Erythroblast (primary cell): Measurements from ENCODE around the gene LGALSL.

Experiments used
- DNase-seq, 2 experiments: peaks; one replicate each; lab custom pipeline; 2025; lab: John Stamatoyannopoulos, UW
- GATA1 ChIP-seq: IDR thresholded peaks from 2 replicates; pipeline ENCODE4 v1.6.1; 2011; ENCODE audit warnings: low read depth, mild to moderate bottlenecking, control low read depth, low read length, moderate library complexity
- POLR2A ChIP-seq: IDR thresholded peaks from 2 replicates; pipeline ENCODE4 v1.6.1; 2011; ENCODE audit warnings: mild to moderate bottlenecking, low read length

The LGALSL gene

GRCh38 chr2:64455545-64455944 is 1.6 kb downstream of the LGALSL start:
- TF ChIP-seq GATA1 (no peak), POLR2A (no peak)
- DNase-seq, result no peak

GRCh38 chr2:64456293-64456692 is 2.3 kb downstream of the LGALSL start:
- TF ChIP-seq GATA1 (no peak), POLR2A (no peak)
- no peak for DNase-seq

GRCh38 chr2:64457524-64457923 is 3.6 kb downstream of the LGALSL start:
- no peak for DNase-seq
- no peak for TF ChIP-seq POLR2A
- TF ChIP-seq GATA1, result no peak

GRCh38 chr2:64459575-64459974 is 5.6 kb downstream of the LGALSL start:
- TF ChIP-seq POLR2A, result no peak
- no peak for TF ChIP-seq GATA1
- no peak for DNase-seq

GRCh38 chr2:64460330-64460729 is 6.4 kb downstream of the LGALSL start:
- DNase-seq, result no peak
- TF ChIP-seq POLR2A (no peak), GATA1 (no peak)

- no peak for TF ChIP-seq GATA1
- TF ChIP-seq POLR2A, result no peak
- DNase-seq, result no peak
Observed at GRCh38 chr2:64461271-64462058, 7.5 kb downstream of the LGALSL start.

GRCh38 chr2:64462171-64462570 is 8.2 kb downstream of the LGALSL start:
- DNase-seq, result no peak
- TF ChIP-seq GATA1, result no peak
- TF ChIP-seq POLR2A, result no peak

- no peak for TF ChIP-seq POLR2A
- TF ChIP-seq GATA1, result no peak
- DNase-seq, result no peak
Observed at GRCh38 chr2:64462940-64463700, 9.2 kb downstream of the LGALSL start.

- DNase-seq, result no peak
- TF ChIP-seq GATA1, result no peak
- no peak for TF ChIP-seq POLR2A
Observed at GRCh38 chr2:64463781-64464180, 9.8 kb downstream of the LGALSL start.

- TF ChIP-seq POLR2A (no peak), GATA1 (no peak)
- DNase-seq, result no peak
Observed at GRCh38 chr2:64466478-64467085, 12.6 kb downstream of the LGALSL start.

- DNase-seq, result no peak
Observed at GRCh38 chr2:64467096-64467843, 13.3 kb downstream of the LGALSL start.

GRCh38 chr2:64469261-64469660 is 15.3 kb downstream of the LGALSL start:
- no peak for TF ChIP-seq POLR2A
- no peak for TF ChIP-seq GATA1
- DNase-seq, result no peak

More at GRCh38 chr2:64467096-64467843, 13.3 kb downstream of the LGALSL start:
- TF ChIP-seq GATA1, result no peak
- TF ChIP-seq POLR2A, result no peak

GRCh38 chr2:64470071-64470470 is 16.1 kb downstream of the LGALSL start:
- no peak for DNase-seq

GRCh38 chr2:64470766-64471295 is 16.9 kb downstream of the LGALSL start:
- TF ChIP-seq POLR2A, result no peak
- DNase-seq, result no peak

More at GRCh38 chr2:64470071-64470470, 16.1 kb downstream of the LGALSL start:
- TF ChIP-seq GATA1, result no peak
- TF ChIP-seq POLR2A, result no peak
